Erythroblast (primary cell): Measurements from ENCODE around the gene CBLIF.
"Not testable (repeated sequence)": the region's sequence is repeated elsewhere in the genome, so short reads cannot be mapped to it uniquely, and the experiment has no call there.

Experiments
- GATA1 ChIP-seq: IDR thresholded peaks from 2 replicates; pipeline ENCODE4 v1.6.1; 2011; ENCODE audit warnings: low read depth, mild to moderate bottlenecking, control low read depth, low read length, moderate library complexity
- POLR2A ChIP-seq: IDR thresholded peaks from 2 replicates; pipeline ENCODE4 v1.6.1; 2011; ENCODE audit warnings: mild to moderate bottlenecking, low read length

DNA sequence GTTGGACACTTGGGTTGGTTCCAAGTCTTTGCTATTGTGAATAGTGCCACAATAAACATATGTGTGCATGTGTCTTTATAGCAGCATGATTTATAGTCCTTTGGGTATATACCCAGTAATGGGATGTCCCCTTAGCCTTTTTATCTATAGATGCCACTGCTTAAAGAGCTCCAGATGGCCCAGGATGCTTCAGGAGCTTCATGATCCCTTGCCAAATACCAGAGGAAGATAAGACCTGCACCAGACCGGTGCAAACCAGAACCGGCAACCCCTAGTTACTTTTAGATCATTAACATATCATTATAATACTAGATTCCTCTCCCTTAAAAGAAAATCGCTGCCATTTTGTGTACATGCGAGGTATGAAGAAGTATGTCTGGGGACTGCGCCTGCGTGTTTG is 3.1 kb upstream of the CBLIF start:
- not testable (repeated sequence) for TF ChIP-seq POLR2A, GATA1
